Measurements from ENCODE around the gene STK32B.

STK32B gene

GRCh38 chr4:5463936-5464650 is 412.8 kb downstream of the STK32B start:
- no peak overlapping the region for H3K9ac ChIP-seq
- H3K27me3 ChIP-seq (ENCODE audit: control insufficient read depth, insufficient read depth, low read length) = no peaks in the 10 kb centered on the region
- H2AFZ ChIP-seq = no peak overlapping the region
- no peak for TF ChIP-seq CTCF (IDR thresholded peaks at IDR 0.05)
- no peaks in the 10 kb centered on the region for H3K9me3 ChIP-seq (ENCODE audit: control insufficient read depth, low read length)
- no peaks in the 10 kb centered on the region for H3K4me1 ChIP-seq
- no peak overlapping the region for H3K4me2 ChIP-seq (ENCODE audit: low read length)
- no peaks in the 10 kb centered on the region for H3K79me2 ChIP-seq
- no peaks in the 10 kb centered on the region for H3K36me3 ChIP-seq (ENCODE audit: control insufficient read depth, insufficient read depth, low read length)
- no peak overlapping the region for H3K27ac ChIP-seq
- no peak overlapping the region for H3K4me3 ChIP-seq (ENCODE audit: low read depth, low read length)

GRCh38 chr4:5465529-5465928 is 414.2 kb downstream of the STK32B start:
- no peak overlapping the region for H3K9ac ChIP-seq
- no peak overlapping the region for H2AFZ ChIP-seq
- H3K27me3 ChIP-seq (ENCODE audit: control insufficient read depth, insufficient read depth, low read length) = no peaks in the 10 kb centered on the region
- H3K4me2 ChIP-seq (ENCODE audit: low read length) = no peak overlapping the region
- H3K79me2 ChIP-seq = no peaks in the 10 kb centered on the region
- TF ChIP-seq CTCF (IDR thresholded peaks at IDR 0.05) = no peak
- no peaks in the 10 kb centered on the region for H3K4me1 ChIP-seq
- H3K9me3 ChIP-seq (ENCODE audit: control insufficient read depth, low read length) = no peaks in the 10 kb centered on the region
- H3K4me3 ChIP-seq (ENCODE audit: low read depth, low read length) = no peak overlapping the region
- H3K36me3 ChIP-seq (ENCODE audit: control insufficient read depth, insufficient read depth, low read length) = no peaks in the 10 kb centered on the region
- no peak overlapping the region for H3K27ac ChIP-seq

- no peak for TF ChIP-seq CTCF (IDR thresholded peaks at IDR 0.05)
- Histone ChIP-seq H3K4me1 (no peaks in the 10 kb centered on the region), H2AFZ (no peak overlapping the region), H3K4me2 (ENCODE audit: low read length) (no peak overlapping the region), H3K4me3 (ENCODE audit: low read depth, low read length) (no peak overlapping the region), H3K36me3 (ENCODE audit: control insufficient read depth, insufficient read depth, low read length) (no peaks in the 10 kb centered on the region), H3K9me3 (ENCODE audit: control insufficient read depth, low read length) (no peaks in the 10 kb centered on the region), H3K27me3 (ENCODE audit: control insufficient read depth, insufficient read depth, low read length) (no peaks in the 10 kb centered on the region), H3K27ac (no peak overlapping the region), H3K79me2 (no peaks in the 10 kb centered on the region), H3K9ac (no peak overlapping the region)
These were observed 414.7 kb downstream of the STK32B start for GRCh38 chr4:5465956-5466355.

- Histone ChIP-seq H3K27ac (no peak overlapping the region), H3K4me1 (no peaks in the 10 kb centered on the region), H3K9me3 (ENCODE audit: control insufficient read depth, low read length) (no peaks in the 10 kb centered on the region), H3K4me3 (ENCODE audit: low read depth, low read length) (no peak overlapping the region), H2AFZ (no peak overlapping the region), H3K9ac (no peak overlapping the region), H3K79me2 (no peaks in the 10 kb centered on the region), H3K27me3 (ENCODE audit: control insufficient read depth, insufficient read depth, low read length) (no peaks in the 10 kb centered on the region), H3K4me2 (ENCODE audit: low read length) (no peak overlapping the region), H3K36me3 (ENCODE audit: control insufficient read depth, insufficient read depth, low read length) (no peaks in the 10 kb centered on the region)
- no peak for TF ChIP-seq CTCF (IDR thresholded peaks at IDR 0.05)
These were observed 415.8 kb downstream of the STK32B start for GRCh38 chr4:5467111-5467510.

- H3K27me3 ChIP-seq (ENCODE audit: control insufficient read depth, insufficient read depth, low read length) = no peaks in the 10 kb centered on the region
- no peak overlapping the region for H2AFZ ChIP-seq
- no peaks in the 10 kb centered on the region for H3K36me3 ChIP-seq (ENCODE audit: control insufficient read depth, insufficient read depth, low read length)
- H3K9me3 ChIP-seq (ENCODE audit: control insufficient read depth, low read length) = no peaks in the 10 kb centered on the region
- no peak overlapping the region for H3K4me2 ChIP-seq (ENCODE audit: low read length)
- no peak overlapping the region for H3K27ac ChIP-seq
- H3K4me1 ChIP-seq = no peaks in the 10 kb centered on the region
- H3K4me3 ChIP-seq (ENCODE audit: low read depth, low read length) = no peak overlapping the region
- H3K9ac ChIP-seq = no peak overlapping the region
- H3K79me2 ChIP-seq = no peaks in the 10 kb centered on the region
- TF ChIP-seq CTCF (IDR thresholded peaks at IDR 0.05) = no peak
These were observed 418.0 kb downstream of the STK32B start for GRCh38 chr4:5469151-5469775.
